SU-DHL-6 (cell line): ENCODE data around the gene TEX54.

Experiments
- H2AFZ ChIP-seq: fragments of 200-600 bp; sonication (generic); 2 replicates; pipeline ENCODE4 v1.6.1; 2014; ENCODE audit warnings: low read depth, mild to moderate bottlenecking, moderate library complexity, mixed read lengths, antibody characterized with exemption, low read length; ENCODE audit not compliant: severe bottlenecking
- H3F3A ChIP-seq: fragments of 200-600 bp; shearing (Covaris generic); 2 replicates; pipeline ENCODE4 v1.6.0; 2016; ENCODE audit warnings: antibody characterized with exemption, mild to moderate bottlenecking; ENCODE audit not compliant: insufficient read depth
- H3K27ac ChIP-seq: fragments of 200-600 bp; sonication (generic); 2 replicates; pipeline ENCODE4 v1.5.1; 2016; ENCODE audit warnings: low read depth, mild to moderate bottlenecking, low read length, moderate library complexity, mixed read lengths
- H3K27me3 ChIP-seq: fragments of 200-600 bp; sonication (generic), shearing (Covaris generic); 2 replicates; pipeline ENCODE4 v1.6.0; 2014; ENCODE audit warnings: mild to moderate bottlenecking, low read length
- H3K36me3 ChIP-seq: fragments of 200-600 bp; sonication (generic); 2 replicates; pipeline ENCODE4 v1.6.1; 2014; ENCODE audit warnings: mild to moderate bottlenecking, low read length, mixed read lengths
- H3K4me2 ChIP-seq: fragments of 300-600, 200-600 bp; shearing (Covaris generic), sonication (generic); 2 replicates; pipeline ENCODE4 v1.6.0; 2014; ENCODE audit warnings: low read length, low read depth, mild to moderate bottlenecking; ENCODE audit not compliant: poor library complexity, severe bottlenecking
- H3K4me3 ChIP-seq: fragments of 200-600 bp; sonication (generic); 2 replicates; pipeline ENCODE4 v1.5.1; 2014; ENCODE audit warnings: antibody characterized with exemption, low read length, mild to moderate bottlenecking, mixed read lengths; ENCODE audit not compliant: insufficient read depth, poor library complexity, severe bottlenecking
- H3K79me2 ChIP-seq: fragments of 200-600 bp; sonication (generic); 2 replicates; pipeline ENCODE4 v1.6.1; 2014; ENCODE audit warnings: mild to moderate bottlenecking, low read length, moderate library complexity; ENCODE audit not compliant: insufficient read depth
- H3K9ac ChIP-seq: fragments of 200-600 bp; sonication (generic); 2 replicates; pipeline ENCODE4 v1.7.0; 2014; ENCODE audit warnings: mild to moderate bottlenecking, low read length
- H3K9me2 ChIP-seq: fragments of 200-600 bp; sonication (generic); replicated peaks from 2 replicates; pipeline ENCODE4 v1.6.1; 2014; ENCODE audit warnings: low read length; ENCODE audit not compliant: insufficient read depth
- H3K9me3 ChIP-seq: fragments of 200-600 bp; sonication (generic); 2 replicates; pipeline ENCODE4 v1.6.1; 2014; ENCODE audit warnings: low read length, mixed read lengths; ENCODE audit not compliant: insufficient read depth
- H4K20me1 ChIP-seq: fragments of 200-600 bp; sonication (generic); 2 replicates; pipeline ENCODE4 v1.6.1; 2014; ENCODE audit warnings: low read depth, mild to moderate bottlenecking, antibody characterized with exemption, low read length, moderate library complexity, mixed read lengths
- CTCF ChIP-seq: fragments of 200-600 bp; sonication (generic); IDR thresholded peaks from one replicate; pipeline ENCODE4 v1.5.1; 2017; ENCODE audit warnings: antibody characterized with exemption, mild to moderate bottlenecking, low read length, moderate library complexity; ENCODE audit not compliant: insufficient read depth, poor library complexity, severe bottlenecking
- EZH2phosphoT487 ChIP-seq: fragments of 200-600 bp; sonication (generic), shearing (Covaris generic); conservative IDR thresholded peaks from 2 replicates; pipeline ENCODE4 v1.6.1; 2018; ENCODE audit warnings: mild to moderate bottlenecking, antibody characterized with exemption, low read length, moderate library complexity, mixed read lengths

Gene TEX54

DNA sequence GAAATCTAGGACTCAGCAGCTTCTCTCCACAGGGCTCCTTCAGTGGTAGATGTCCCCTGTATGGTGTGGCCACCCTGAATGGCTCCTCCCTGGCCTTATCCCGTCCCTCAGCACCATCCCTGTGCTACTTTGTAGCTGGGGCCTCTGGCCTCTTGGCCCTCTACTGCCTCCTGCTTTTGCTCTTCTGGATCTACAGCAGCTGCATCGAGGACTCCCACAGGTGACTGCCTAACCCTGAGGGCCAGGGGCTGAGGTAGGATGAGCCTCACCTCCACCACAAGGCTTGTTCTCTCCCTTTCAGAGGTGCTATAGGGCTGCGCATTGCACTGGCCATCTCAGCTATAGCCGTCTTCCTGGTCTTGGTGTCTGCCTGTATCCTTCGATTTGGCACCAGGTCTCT is 43.6 kb downstream of the TEX54 start:
- Histone ChIP-seq H3K27me3 (no peaks in the 10 kb centered on the region), H4K20me1 (no peaks in the 10 kb centered on the region), H3K9me2 (no peaks in the 10 kb centered on the region), H3K79me2 (peaks cover 37% of the 10 kb centered on the region), H3K9ac (peak overlapping the region; percentile 2; the same call in 1 of the 2 replicates), H3K4me3 (no peak overlapping the region), H3K4me2 (peak overlapping the region; percentile 33), H3K9me3 (no peaks in the 10 kb centered on the region), H3K36me3 (peaks cover 4% of the 10 kb centered on the region; the same call in 1 of the 2 replicates), H2AFZ (no peak overlapping the region), H3F3A (peaks cover 31% of the 10 kb centered on the region), H3K27ac (peak overlapping the region; percentile 11; the same call in 1 of the 2 replicates)
- TF ChIP-seq EZH2phosphoT487 (no peak), CTCF (no peak)

- peak within 1 kb of the TSS; percentile 75 for H3K27ac ChIP-seq
- H3F3A ChIP-seq, result peaks cover 24% of the 10 kb centered on the region
- peak within 1 kb of the TSS; percentile 93 for H3K9ac ChIP-seq
- no peaks in the 10 kb centered on the region for H4K20me1 ChIP-seq
- H3K9me3 ChIP-seq, result no peaks in the 10 kb centered on the region
- TF ChIP-seq EZH2phosphoT487 (no peak), CTCF (no peak)
- no peaks in the 10 kb centered on the region for H3K9me2 ChIP-seq
- peak within 1 kb of the TSS; percentile 1 for H2AFZ ChIP-seq
- peak within 1 kb of the TSS; percentile 91 for H3K4me3 ChIP-seq
- no peaks in the 10 kb centered on the region; the same call in 1 of the 2 replicates for H3K36me3 ChIP-seq
- no peaks in the 10 kb centered on the region for H3K27me3 ChIP-seq
- peaks cover 37% of the 10 kb centered on the region for H3K79me2 ChIP-seq
- peak within 1 kb of the TSS; percentile 69 for H3K4me2 ChIP-seq
Observed at GRCh38 chr11:62787005-62787759, 45.5 kb downstream of the TEX54 start, which contains the start of gene TMEM179B. TSS of gene TMEM179B (plus strand) at chr11:62787402. CDS start at chr11:62787432, 30 bp downstream.

- Histone ChIP-seq H3K4me3 (peak overlapping the region; percentile 91), H3K4me2 (peak overlapping the region; percentile 69), H3K9ac (peak overlapping the region; percentile 93), H3K79me2 (peaks cover 34% of the 10 kb centered on the region), H2AFZ (no peak overlapping the region), H3K36me3 (no peaks in the 10 kb centered on the region; the same call in 1 of the 2 replicates), H3K9me2 (no peaks in the 10 kb centered on the region), H3K9me3 (no peaks in the 10 kb centered on the region), H3F3A (peaks cover 22% of the 10 kb centered on the region), H4K20me1 (no peaks in the 10 kb centered on the region), H3K27ac (peak overlapping the region; percentile 75), H3K27me3 (no peaks in the 10 kb centered on the region)
- TF ChIP-seq CTCF (peak; percentile 88), EZH2phosphoT487 (no peak)
Observed at GRCh38 chr11:62786318-62787004, 46.2 kb downstream of the TEX54 start.
